HG03139 (cell line): ENCODE data around the gene PEX12.
"Not testable (repeated sequence)": the region's sequence is repeated elsewhere in the genome, so short reads cannot be mapped to it uniquely, and the experiment has no call there.

Source experiments
- ATAC-seq: cut with Tn5 transposase; IDR thresholded peaks from one replicate; pipeline ENCODE4 v1.9.1; 2021; ENCODE audit not compliant: unreplicated experiment

PEX12 gene

GRCh38 chr17:35578197-35578928, at the start of gene PEX12:
TSS of gene PEX12 (minus strand) at chr17:35578571. CDS start at chr17:35578021, 550 bp downstream.
- peak; percentile 85 for ATAC-seq

DNA sequence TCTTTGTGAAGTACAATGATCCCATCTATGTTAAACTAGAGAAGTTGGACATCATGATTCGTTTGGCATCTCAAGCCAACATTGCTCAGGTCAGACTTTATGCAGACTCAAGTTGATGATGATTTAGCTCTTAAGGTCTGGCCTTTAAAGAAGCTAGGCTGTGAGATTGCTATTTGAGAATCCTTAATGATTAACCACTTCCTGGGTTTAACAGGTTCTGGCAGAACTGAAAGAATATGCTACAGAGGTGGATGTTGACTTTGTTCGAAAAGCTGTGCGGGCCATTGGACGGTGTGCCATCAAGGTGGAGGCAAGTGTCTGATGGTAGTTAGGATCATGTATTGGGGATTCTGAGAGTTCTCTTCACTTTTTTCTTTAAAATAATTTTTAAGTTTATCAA, 49.0 kb upstream of the PEX12 start:
- ATAC-seq, result no peak

GRCh38 chr17:35621768-35622167, 43.4 kb upstream of the PEX12 start:
- no peak for ATAC-seq

GRCh38 chr17:35618628-35619027, 40.3 kb upstream of the PEX12 start:
- ATAC-seq, result no peak

GRCh38 chr17:35617505-35617904, 39.1 kb upstream of the PEX12 start:
- ATAC-seq, result no peak

DNA sequence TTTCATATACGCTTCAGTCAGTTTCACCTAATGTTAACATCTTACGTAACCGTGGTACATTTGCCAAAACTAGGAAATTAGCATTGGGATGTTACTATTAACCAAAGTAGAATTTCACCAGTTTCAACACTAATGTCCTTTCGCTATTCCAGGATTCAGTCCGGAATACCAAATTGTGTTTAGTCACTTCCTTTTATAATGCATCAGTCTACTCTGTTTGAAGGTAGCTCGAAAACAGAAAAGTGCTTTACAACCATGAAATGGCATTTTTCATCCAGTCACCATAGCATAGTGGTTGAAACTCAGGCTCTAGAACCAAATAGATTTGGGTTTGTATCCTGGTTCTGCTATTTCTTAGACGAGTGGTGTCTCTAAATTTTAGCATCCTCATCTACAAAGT, 38.2 kb upstream of the PEX12 start:
- no peak for ATAC-seq

- ATAC-seq, result no peak
These were observed 36.4 kb upstream of the PEX12 start for GRCh38 chr17:35614810-35615209.

DNA sequence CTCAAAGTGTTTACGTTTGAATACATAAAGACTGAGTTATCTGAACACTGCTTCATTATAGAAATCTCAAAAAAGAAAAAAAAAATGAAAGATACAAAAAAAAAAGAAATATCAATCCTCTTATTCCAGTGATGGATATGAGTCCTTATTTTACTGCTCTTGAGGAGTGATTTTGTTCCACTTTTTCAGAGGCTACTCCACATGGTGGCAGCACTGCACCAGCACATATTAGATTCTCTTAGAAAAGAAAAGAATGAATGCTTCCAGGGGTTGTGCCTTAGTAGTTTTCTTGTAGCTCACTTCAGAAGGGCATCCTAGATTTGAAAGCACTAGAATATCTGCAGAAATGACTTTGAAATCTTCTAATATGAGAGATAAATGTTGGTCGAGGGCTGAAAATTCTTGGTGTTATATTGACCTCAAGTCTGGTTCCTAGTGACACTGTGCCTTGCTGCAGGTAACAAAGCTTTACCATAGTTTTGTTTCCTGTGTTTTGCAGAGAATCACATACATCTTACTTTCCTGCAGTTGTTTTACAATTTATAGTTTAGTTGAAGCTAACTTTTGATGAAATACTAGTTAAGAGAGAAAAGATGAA, 34.7 kb upstream of the PEX12 start:
- no peak for ATAC-seq

DNA sequence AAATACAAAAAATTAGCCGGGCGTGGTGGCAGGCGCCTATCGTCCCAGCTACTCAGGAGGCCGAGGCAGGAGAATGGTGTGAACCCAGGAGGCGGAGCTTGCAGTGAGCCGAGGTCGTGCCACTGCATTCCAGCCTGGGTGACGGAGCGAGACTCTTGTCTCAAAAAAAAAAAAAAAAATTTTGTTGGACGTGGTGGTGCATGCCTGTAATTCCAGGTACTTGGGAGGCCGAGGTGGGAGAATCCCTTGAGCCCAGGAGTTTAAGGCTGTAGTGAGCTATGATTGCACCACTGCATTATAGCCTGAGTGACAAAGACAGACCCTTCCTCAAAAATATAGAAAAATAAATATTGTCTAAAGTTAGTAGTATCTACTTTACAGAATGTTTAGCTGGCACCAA, 32.4 kb upstream of the PEX12 start:
- ATAC-seq, result not testable (repeated sequence)

GRCh38 chr17:35609831-35610230, 31.5 kb upstream of the PEX12 start:
- no peak for ATAC-seq

GRCh38 chr17:35607239-35607847, 29.0 kb upstream of the PEX12 start:
- no peak for ATAC-seq

- no peak for ATAC-seq
These were observed 27.3 kb upstream of the PEX12 start for GRCh38 chr17:35605678-35606077.

GRCh38 chr17:35603674-35604073, 25.3 kb upstream of the PEX12 start:
- no peak for ATAC-seq

GRCh38 chr17:35597604-35598003, 19.2 kb upstream of the PEX12 start:
- ATAC-seq, result no peak

DNA sequence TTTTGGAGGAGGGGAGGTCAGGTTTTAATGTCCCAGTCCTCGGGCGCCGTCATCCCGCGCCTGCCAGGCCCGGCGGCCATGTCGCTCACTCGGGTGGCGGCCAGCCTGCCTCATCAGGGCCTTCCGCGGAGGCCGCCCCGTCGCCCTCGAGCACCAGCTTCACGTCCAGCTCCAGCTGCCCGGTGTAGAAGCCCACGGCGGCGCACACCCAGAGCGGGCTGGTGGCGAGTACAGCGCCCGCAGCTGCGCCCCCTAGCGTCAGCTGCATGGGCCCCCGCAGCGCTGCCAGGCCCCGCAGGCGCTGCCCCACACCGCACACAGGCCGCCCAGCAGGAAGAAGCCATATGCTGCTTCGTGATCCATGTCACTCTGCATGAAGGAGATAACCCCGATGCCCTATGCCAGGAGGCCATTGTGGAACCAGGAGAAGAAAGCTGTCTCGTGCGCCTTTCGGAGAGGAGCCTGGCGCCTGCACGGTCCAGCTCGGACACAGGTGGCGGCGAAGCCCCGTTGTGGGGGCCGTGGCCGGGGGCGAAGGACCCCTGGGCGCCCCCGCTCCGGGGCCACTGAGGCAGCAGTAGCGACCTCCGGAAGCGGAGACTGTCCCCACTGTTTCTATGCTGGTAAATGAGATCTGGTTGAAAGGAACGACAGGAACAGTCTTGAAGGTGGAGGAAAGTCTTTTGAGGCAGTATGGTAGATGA, 18.3 kb upstream of the PEX12 start:
- ATAC-seq, result no peak

DNA sequence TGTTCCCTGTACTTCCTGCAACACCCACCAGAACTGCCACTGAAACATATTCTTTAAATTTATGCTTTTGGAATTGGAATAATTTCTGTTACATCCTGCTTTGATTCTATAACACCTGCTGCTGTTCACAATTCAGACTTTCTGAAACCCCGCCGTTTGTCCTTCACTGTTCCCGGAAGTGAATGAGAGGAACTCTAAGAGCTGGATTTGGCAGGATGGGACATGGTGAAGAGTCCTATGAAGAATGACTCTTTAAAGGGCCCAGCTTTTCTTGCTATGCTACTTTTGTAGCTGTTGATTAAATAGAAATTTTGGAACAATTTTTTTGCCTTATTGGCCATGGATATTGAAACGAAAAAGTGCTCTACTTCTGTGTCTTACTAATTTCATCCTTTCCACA, 17.7 kb upstream of the PEX12 start:
- no peak for ATAC-seq

DNA sequence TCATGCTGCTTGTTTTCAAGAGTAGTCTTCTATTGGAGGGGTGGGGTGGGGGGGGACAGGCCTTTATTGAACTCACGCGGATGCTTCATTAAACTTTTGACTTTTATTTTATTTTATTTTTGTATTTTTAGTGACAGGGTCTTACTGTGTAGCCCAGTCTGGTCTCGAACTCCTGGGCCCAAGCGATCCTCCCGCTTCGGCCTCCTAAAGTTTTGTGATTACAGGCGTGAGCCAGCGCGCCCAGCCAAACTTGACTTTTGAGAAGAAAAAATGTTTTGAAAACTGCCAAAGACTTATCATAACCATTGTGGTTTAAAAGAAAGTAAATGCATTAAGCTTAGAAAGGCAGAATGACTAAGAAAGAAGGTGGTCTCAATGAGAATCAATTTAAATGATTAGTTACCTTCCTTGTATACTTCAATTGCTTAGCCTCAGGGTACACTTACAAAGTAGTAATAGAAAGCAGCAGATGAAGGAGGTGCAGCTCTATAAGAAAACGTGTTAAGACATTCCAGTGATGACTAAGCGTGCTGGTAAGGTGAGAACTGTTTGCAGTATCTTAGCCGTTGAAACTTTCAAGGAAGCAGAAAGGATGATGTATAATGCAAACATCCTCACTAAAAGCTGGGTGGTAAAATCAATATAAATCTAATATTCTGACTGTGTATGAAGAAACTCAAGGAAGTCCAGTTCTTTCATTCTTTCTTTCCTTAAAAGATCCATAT, 10.0 kb upstream of the PEX12 start:
- no peak for ATAC-seq

GRCh38 chr17:35587074-35587961, 8.9 kb upstream of the PEX12 start, which contains the start of gene AP2B1:
TSS of gene AP2B1 (plus strand) at chr17:35587322. CDS start at chr17:35594031, 6,709 bp downstream.
- ATAC-seq, result peak; percentile 82

- ATAC-seq, result no peak
These were observed 8.2 kb upstream of the PEX12 start for GRCh38 chr17:35586569-35587073.

GRCh38 chr17:35584061-35584460, 5.7 kb upstream of the PEX12 start:
- no peak for ATAC-seq
